Large intestine (tissue), 12 donors: Measurements from ENCODE around the gene RWDD4. TPM values are rescaled to one million over a fixed set of nuclear protein-coding genes. Genes with fewer than 3 reads are reported as not detected.

Source experiments
- DNase-seq, 2 donors: peaks; one replicate each; pipeline versions ENCODE4 v3.0.0 to v3.0.0-alpha.2; 2013
- H3K27ac ChIP-seq: one replicate; pipeline ENCODE4 v1.5.1; 2013; ENCODE audit warnings: low read length
- H3K27me3 ChIP-seq: 2 replicates; pipeline ENCODE4 v1.6.1; 2013; ENCODE audit warnings: low read length; ENCODE audit not compliant: control insufficient read depth, insufficient read depth
- H3K36me3 ChIP-seq: 2 replicates; pipeline ENCODE4 v1.6.1; 2013; ENCODE audit warnings: low read length; ENCODE audit not compliant: control insufficient read depth, insufficient read depth
- H3K4me1 ChIP-seq: one replicate; pipeline ENCODE4 v1.6.1; 2013; ENCODE audit warnings: low read length; ENCODE audit not compliant: control insufficient read depth, insufficient read depth
- H3K4me3 ChIP-seq: one replicate; pipeline ENCODE4 v1.5.1; 2013; ENCODE audit warnings: low read length
- H3K9me3 ChIP-seq: one replicate; pipeline ENCODE4 v1.6.1; 2013; ENCODE audit warnings: mild to moderate bottlenecking, low read depth, low read length, moderate library complexity; ENCODE audit not compliant: control insufficient read depth
- WGBS: methylation state at CpG from one replicate; pipeline ENCODE4 v1.1.5; 2013; ENCODE audit warnings: low lambda C conversion rate; ENCODE audit not compliant: insufficient coverage; 5-methylcytosine and 5-hydroxymethylcytosine counted together
- long read RNA-seq, 11 donors: transcript quantifications; one replicate each; lab custom pipeline, GENCODE V29; 2026
- polyA plus RNA-seq: library from polyadenylated mRNA; unstranded; fragments of 120-200 nt; gene quantifications from one replicate; pipeline ENCODE4 v1.2.1, GENCODE V29; 2013

RWDD4 gene
- 20.0 TPM for polyA plus RNA-seq
- long read RNA-seq, donor 1, partial matches to known transcripts: 0 of 4 reads
- long read RNA-seq, donor 1, other reads (novel, unspliced or antisense): 0 of 4 reads
- long read RNA-seq, donor 2, transcript RWDD4-202 (7 exons, 2,590 nt): major isoform, 8 of 76 reads
- long read RNA-seq, donor 2, partial matches to known transcripts: 68 of 76 reads
- long read RNA-seq, donor 2, other reads (novel, unspliced or antisense): 0 of 76 reads
- long read RNA-seq, donor 3, transcript RWDD4-202 (7 exons, 2,590 nt): major isoform, 9 of 9 reads
- long read RNA-seq, donor 3, partial matches to known transcripts: 0 of 9 reads
- long read RNA-seq, donor 3, other reads (novel, unspliced or antisense): 0 of 9 reads
- long read RNA-seq, donor 4: 0 reads
- long read RNA-seq, donor 5, partial matches to known transcripts: 0 of 1 reads
- long read RNA-seq, donor 5, other reads (novel, unspliced or antisense): 0 of 1 reads
- long read RNA-seq, donor 6, transcript RWDD4-202 (7 exons, 2,590 nt): major isoform, 10 of 23 reads
- long read RNA-seq, donor 6, partial matches to known transcripts: 13 of 23 reads
- long read RNA-seq, donor 6, other reads (novel, unspliced or antisense): 0 of 23 reads
- long read RNA-seq, donor 7, partial matches to known transcripts: 0 of 3 reads
- long read RNA-seq, donor 7, other reads (novel, unspliced or antisense): 0 of 3 reads
- long read RNA-seq, donor 8, transcript RWDD4-202 (7 exons, 2,590 nt): major isoform, 7 of 12 reads
- long read RNA-seq, donor 8, partial matches to known transcripts: 5 of 12 reads
- long read RNA-seq, donor 8, other reads (novel, unspliced or antisense): 0 of 12 reads
- long read RNA-seq, donor 9, transcript RWDD4-202 (7 exons, 2,590 nt): major isoform, 9 of 9 reads
- long read RNA-seq, donor 9, partial matches to known transcripts: 0 of 9 reads
- long read RNA-seq, donor 9, other reads (novel, unspliced or antisense): 0 of 9 reads
- long read RNA-seq, donor 10, transcript RWDD4-202 (7 exons, 2,590 nt): major isoform, 6 of 6 reads
- long read RNA-seq, donor 10, partial matches to known transcripts: 0 of 6 reads
- long read RNA-seq, donor 10, other reads (novel, unspliced or antisense): 0 of 6 reads
- long read RNA-seq, donor 11, transcript RWDD4-202 (7 exons, 2,590 nt): major isoform, 5 of 5 reads
- long read RNA-seq, donor 11, partial matches to known transcripts: 0 of 5 reads
- long read RNA-seq, donor 11, other reads (novel, unspliced or antisense): 0 of 5 reads

DNA sequence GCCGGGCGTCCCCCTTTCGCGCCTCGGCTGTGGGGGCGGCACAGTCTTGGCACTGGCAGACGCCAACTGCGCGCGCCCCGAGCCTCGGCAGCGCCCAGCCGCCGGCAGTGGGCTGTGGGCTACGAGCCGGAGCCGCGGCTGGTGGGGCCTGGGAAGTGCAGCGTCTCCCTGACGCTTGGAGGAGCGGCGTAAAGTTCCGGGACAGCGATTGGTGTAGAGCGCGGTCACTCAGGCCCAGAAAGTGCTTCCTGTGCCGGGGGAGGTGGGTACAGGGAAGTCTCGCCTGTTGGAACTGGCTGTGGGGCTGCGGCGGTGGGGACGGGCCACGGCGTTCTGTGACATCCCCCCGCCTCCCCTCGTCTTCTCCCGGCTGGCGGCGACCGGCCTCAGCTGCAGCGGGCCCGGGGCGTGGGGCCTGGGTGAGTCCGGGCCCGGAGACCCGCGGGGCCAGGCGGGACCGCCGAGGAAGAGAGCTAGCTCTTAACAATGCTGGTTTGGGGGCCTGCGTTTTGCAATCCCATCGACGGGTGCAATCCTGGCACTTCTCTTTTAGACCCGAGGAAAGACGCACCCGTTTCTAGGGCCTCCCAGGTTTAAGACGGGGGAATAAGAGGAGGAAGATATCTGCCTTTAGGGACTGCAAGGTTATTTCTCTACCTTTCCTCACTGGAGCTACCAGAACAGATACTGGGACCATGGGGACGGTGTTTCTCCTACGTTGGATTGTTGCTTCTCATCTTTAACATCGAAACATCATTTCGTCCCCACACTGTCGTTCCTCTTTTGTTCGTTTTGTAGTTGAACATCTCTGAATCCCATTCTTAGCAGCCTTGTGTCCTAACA, at the start of gene RWDD4, which contains the start of gene TRAPPC11:
Gene RWDD4 (minus strand): TSS at position 157 of the 843 bp plus-strand sequence. CDS start 233 bp downstream, outside the sequence.
Gene TRAPPC11 (plus strand): TSS at position 265 of the 843 bp plus-strand sequence. CDS start 4,575 bp downstream, outside the sequence.
- Histone ChIP-seq H3K27ac (peak within 1 kb of the TSS; percentile 91), H3K27me3 (no peaks in the 10 kb centered on the region), H3K9me3 (no peaks in the 10 kb centered on the region), H3K36me3 (peaks cover 9% of the 10 kb centered on the region), H3K4me3 (peak within 1 kb of the TSS; percentile 80), H3K4me1 (peaks cover 10% of the 10 kb centered on the region)
- 0% methylated on average over 2 of the region's 63 CpGs for WGBS
- peak; percentile 98 to 99 for DNase-seq

DNA sequence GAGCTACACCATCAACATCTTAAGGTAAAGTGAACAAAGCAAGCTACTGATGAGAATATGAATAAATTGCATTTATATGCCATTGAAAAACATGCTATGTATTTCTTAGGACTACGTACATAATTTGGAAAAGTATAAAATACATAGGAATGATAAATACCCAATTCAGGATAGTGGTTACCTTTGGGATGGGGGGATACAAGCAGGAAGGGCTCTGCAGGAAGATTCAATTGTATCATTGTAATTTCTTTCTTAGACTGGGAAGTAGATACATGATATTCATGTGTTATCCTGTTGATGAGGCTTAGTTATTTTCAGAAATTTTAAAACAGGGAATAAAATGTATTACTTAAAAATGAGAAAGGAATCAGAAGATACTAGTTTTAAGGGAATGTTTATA, 43.5 kb upstream of the RWDD4 start:
- H3K36me3 ChIP-seq: peaks cover 70% of the 10 kb centered on the region
- H3K4me3 ChIP-seq: no peak overlapping the region
- no peaks in the 10 kb centered on the region for H3K27me3 ChIP-seq
- no peak for DNase-seq
- no peaks in the 10 kb centered on the region for H3K4me1 ChIP-seq
- no peak overlapping the region for H3K27ac ChIP-seq
- no peaks in the 10 kb centered on the region for H3K9me3 ChIP-seq
- 100% methylated on average over 1 of the region's 1 CpG for WGBS

DNA sequence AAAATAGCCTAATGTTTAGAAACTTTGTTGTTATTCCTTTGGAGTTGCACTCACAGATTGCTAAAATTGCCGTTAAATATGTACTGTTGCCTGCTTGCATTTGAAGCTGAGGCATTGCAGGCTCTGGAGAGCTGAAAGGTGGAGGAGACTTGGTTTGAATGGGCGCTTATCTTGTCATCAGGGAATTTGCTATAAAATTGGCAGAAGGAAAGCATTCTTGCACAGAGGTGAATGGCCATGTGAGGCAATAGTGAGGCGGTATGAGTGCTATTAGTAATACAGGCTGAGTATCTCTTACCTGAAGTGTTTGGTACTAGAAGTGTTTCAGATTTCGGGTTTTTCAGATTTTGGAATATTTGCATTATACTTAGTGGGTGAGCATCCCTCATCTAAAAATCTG, 41.4 kb upstream of the RWDD4 start:
- Histone ChIP-seq H3K4me3 (no peak overlapping the region), H3K27ac (no peak overlapping the region), H3K9me3 (no peaks in the 10 kb centered on the region), H3K36me3 (peaks cover 73% of the 10 kb centered on the region), H3K4me1 (no peaks in the 10 kb centered on the region), H3K27me3 (no peaks in the 10 kb centered on the region)
- WGBS: 100% methylated on average over 1 of the region's 4 CpGs
- DNase-seq: no peak

DNA sequence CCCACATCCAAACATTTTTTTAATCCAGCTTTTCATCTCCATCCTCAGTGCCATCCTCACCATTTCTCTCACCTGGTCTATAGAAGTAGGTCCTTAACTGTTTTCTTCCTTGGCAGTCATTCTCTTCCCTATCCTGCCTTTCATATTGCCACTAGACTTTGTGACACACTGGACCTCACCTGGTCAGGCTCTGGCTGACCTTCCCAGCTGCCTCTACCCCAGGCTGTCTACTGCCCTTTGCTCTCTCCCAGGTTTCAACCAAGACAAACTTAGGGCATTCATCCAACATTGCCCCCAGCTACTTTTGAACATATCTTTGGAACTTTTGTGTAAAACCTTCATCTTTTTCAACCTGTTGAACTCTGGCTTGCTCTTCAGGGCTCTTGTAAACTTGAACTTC, 39.9 kb upstream of the RWDD4 start:
- Histone ChIP-seq H3K4me3 (no peak overlapping the region), H3K27ac (no peak overlapping the region), H3K4me1 (no peaks in the 10 kb centered on the region), H3K27me3 (no peaks in the 10 kb centered on the region), H3K9me3 (no peaks in the 10 kb centered on the region), H3K36me3 (peaks cover 74% of the 10 kb centered on the region)
- DNase-seq: no peak

DNA sequence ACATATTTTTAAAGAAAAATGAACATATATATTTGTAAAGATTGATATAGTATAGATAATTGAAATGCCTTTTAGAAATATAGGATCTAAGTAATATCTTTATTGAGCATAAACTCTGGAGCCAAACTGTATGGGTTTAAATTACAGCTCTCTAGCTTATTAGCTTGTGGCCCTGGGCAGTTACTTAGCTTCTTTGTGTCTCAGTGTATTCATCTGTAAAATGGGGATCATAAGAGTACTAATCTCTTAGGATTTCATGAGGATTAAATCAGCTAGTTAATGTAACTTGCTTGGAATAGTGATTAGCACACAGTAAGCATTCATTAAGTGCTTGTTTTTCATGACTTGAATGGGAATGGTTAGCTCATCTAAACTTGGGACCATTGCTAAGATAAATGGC, 32.9 kb upstream of the RWDD4 start:
- no peak overlapping the region for H3K4me3 ChIP-seq
- H3K9me3 ChIP-seq: no peaks in the 10 kb centered on the region
- H3K27ac ChIP-seq: no peak overlapping the region
- DNase-seq: no peak
- H3K4me1 ChIP-seq: no peaks in the 10 kb centered on the region
- H3K27me3 ChIP-seq: no peaks in the 10 kb centered on the region
- peaks cover 60% of the 10 kb centered on the region for H3K36me3 ChIP-seq

DNA sequence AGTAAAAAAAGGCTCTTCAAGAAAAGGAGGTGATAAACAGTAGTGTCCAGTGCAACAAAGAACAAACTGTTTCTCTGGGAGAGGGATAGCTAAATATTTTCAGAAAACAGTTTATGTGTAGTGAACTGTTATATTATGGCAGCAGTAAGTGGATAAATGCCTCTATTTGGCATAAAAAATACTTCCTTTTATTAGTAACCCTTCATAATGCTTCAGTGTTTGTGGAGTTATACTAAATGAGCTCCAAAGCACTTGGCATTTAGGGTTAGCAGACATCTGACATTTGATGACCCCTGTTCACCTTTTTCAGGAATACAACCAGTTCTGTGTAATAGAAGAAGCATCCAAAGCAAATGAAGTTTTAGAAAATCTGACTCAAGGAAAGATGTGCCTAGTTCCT, 32.0 kb upstream of the RWDD4 start:
- no peaks in the 10 kb centered on the region for H3K27me3 ChIP-seq
- no peak overlapping the region for H3K4me3 ChIP-seq
- H3K4me1 ChIP-seq: no peaks in the 10 kb centered on the region
- H3K36me3 ChIP-seq: peaks cover 61% of the 10 kb centered on the region
- DNase-seq: no peak
- no peaks in the 10 kb centered on the region for H3K9me3 ChIP-seq
- no peak overlapping the region for H3K27ac ChIP-seq

DNA sequence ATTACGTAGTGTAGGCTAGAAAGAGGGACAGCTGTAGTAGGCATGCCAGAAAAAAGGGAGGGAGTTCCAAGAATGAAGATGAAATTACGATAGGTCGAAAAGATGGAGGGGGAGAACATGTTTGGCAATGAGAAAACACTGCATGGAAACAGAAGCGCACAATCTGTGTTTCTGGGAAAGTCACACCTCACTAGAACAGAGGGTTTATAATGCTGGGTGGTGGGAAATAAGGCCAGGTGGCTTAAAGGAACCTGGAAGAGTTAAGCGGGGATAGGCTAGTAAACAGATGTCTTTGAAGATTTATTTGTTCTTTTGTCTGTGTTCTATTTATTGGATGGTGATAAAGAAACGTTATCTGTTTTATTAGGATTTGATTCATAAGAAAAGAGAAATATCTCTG, 29.2 kb upstream of the RWDD4 start:
- 50% methylated on average over 2 of the region's 6 CpGs for WGBS

DNA sequence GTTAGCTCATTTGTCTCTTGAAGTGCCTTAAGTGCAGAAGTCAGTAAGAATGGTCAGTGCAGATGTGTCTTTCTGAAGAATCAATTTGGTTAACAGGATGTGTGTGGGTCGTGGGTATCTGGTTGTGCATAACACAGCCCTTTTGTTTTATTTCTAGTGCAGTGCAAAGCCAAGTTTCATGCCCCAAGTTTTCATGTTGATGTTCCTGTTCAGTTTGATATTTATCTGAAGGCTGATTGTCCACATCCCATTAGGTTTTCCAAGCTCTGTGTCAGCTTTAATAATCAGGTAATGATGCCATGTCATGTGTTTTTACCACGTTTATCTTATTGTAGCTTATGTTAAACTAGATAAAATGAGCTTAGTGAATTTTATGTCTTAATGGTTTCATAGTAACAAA, 27.5 kb upstream of the RWDD4 start:
- no peaks in the 10 kb centered on the region for H3K4me1 ChIP-seq
- H3K9me3 ChIP-seq: no peaks in the 10 kb centered on the region
- no peak overlapping the region for H3K27ac ChIP-seq
- peaks cover 49% of the 10 kb centered on the region for H3K36me3 ChIP-seq
- no peaks in the 10 kb centered on the region for H3K27me3 ChIP-seq
- peak; percentile 11 to 64 for DNase-seq
- WGBS: 50% methylated on average over 1 of the region's 2 CpGs
- no peak overlapping the region for H3K4me3 ChIP-seq

More for the DNA sequence above, 29.2 kb upstream of the RWDD4 start:
- no peak overlapping the region for H3K27ac ChIP-seq
- no peak overlapping the region for H3K4me3 ChIP-seq
- no peaks in the 10 kb centered on the region for H3K9me3 ChIP-seq
- no peaks in the 10 kb centered on the region for H3K27me3 ChIP-seq
- no peak for DNase-seq
- no peaks in the 10 kb centered on the region for H3K4me1 ChIP-seq
- peaks cover 57% of the 10 kb centered on the region for H3K36me3 ChIP-seq

DNA sequence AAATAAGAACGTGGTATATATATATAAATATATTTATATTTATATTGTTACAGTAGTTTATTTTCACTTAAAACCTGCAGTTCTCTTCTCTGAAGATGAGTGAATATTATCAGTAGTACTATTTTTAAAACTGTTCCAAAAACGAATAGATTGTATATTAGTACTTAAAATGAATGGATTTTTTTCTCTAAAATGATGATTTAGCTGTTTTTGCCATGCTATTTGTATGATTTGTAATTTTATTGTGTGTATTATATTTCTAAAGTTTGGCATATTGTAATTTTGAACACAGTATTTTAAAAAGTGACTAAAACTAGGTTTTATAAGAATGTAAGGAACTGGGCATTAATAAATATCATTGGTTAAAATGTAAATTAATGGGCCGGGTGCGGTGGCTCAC, 22.1 kb upstream of the RWDD4 start:
- no peak for DNase-seq
- Histone ChIP-seq H3K27ac (no peak overlapping the region), H3K36me3 (peaks cover 39% of the 10 kb centered on the region), H3K27me3 (no peaks in the 10 kb centered on the region), H3K9me3 (no peaks in the 10 kb centered on the region), H3K4me3 (no peak overlapping the region), H3K4me1 (no peaks in the 10 kb centered on the region)
- WGBS: 90% methylated on average over 2 of the region's 4 CpGs
